Erythroblast (primary cell): Measurements from ENCODE around the gene PRTFDC1.

Experiments
- GATA1 ChIP-seq: IDR thresholded peaks from 2 replicates; pipeline ENCODE4 v1.6.1; 2011; ENCODE audit warnings: low read depth, mild to moderate bottlenecking, control low read depth, low read length, moderate library complexity
- POLR2A ChIP-seq: IDR thresholded peaks from 2 replicates; pipeline ENCODE4 v1.6.1; 2011; ENCODE audit warnings: mild to moderate bottlenecking, low read length

DNA sequence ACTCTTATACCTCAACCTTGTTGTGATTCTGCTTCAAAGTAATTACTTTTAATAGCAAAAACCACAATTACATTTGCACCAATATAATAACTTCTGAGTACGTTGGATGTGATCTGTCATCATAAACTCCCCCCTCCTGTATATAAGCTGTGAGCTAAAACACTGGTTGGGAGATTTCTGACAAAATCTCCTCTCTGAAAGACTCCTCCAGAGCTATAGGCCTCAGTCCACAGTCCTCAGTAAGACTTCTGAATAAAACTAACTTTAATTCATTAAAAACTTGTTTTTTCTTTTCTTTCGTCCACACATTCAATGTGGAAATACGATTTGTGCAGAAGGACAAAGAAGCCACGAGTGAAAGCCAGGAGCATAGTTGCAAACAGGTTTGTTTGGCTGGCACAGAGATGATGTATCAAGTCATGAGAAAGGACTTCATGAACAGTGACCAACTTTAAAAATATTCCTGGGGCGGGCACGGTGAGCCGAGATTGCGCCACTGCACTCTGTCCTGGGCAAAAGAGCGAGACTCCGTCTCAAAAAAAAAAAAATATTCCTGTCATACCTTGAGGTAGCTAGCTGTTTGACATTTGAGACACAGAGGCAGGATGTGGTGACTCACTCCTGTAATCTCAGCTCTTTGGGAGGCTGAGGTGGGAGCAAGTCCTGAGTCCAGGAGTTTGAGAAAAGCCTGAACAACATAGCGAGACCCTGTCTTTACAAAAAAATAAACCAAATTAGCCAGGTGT lies 137.7 kb downstream of the PRTFDC1 start:
- TF ChIP-seq POLR2A (no peak), GATA1 (no peak)
